Activated B cell treated with CpG ODN at 0.5 μM for 24 hours (primary cell): Measurements from ENCODE around the gene HOXC11. TPM values are rescaled to one million over a fixed set of nuclear protein-coding genes. Genes with fewer than 3 reads are reported as not detected.

ENCODE experiments used
- ATAC-seq: fragments of 200-7000 bp; cut with Tn5 transposase; one replicate; pipeline ENCODE4 v1.10.0; 2021; ENCODE audit warnings: low read depth, mild to moderate bottlenecking, moderate library complexity
- CTCF ChIA-PET: fragments of 350-600 bp; sonication (Branson Sonifier 250); formaldehyde crosslinking; loops from one replicate; lab custom pipeline; 2021; ENCODE audit warnings: antibody characterized with exemption; lab: Charles Lee
- POLR2A ChIA-PET: fragments of 350-600 bp; sonication (Branson Sonifier 250); formaldehyde crosslinking; loops from one replicate; lab custom pipeline; 2021; ENCODE audit warnings: antibody characterized with exemption; lab: Charles Lee
- DNase-seq: peaks from one replicate; pipeline ENCODE4 v3.0.0; 2022
- H3K27ac Mint-ChIP-seq: one replicate; pipeline ENCODE4 v1.8.0; 2020; ENCODE audit warnings: mixed read lengths
- H3K27me3 Mint-ChIP-seq: one replicate; pipeline ENCODE4 v1.8.0; 2021; ENCODE audit warnings: mixed read lengths
- H3K36me3 Mint-ChIP-seq: one replicate; pipeline ENCODE4 v1.8.0; 2021; ENCODE audit warnings: low read depth, mixed read lengths
- H3K4me1 Mint-ChIP-seq: one replicate; pipeline ENCODE4 v1.8.0; 2021; ENCODE audit warnings: mixed read lengths
- H3K4me3 Mint-ChIP-seq: one replicate; pipeline ENCODE4 v1.8.0; 2020; ENCODE audit warnings: mild to moderate bottlenecking, mixed read lengths
- H3K9me3 Mint-ChIP-seq: one replicate; pipeline ENCODE4 v1.8.0; 2020; ENCODE audit warnings: mixed read lengths
- CTCF ChIP-seq: fragments of 200-600 bp; IDR thresholded peaks from one replicate; pipeline ENCODE4 v1.8.0; 2022; ENCODE audit warnings: antibody characterized with exemption, mild to moderate bottlenecking
- intact Hi-C: fragments of 100-400 bp; cut with micrococcal nuclease; formaldehyde crosslinking; loops from one replicate; pipeline ENCODE4 v1.15.1; 2024
- total RNA-seq: library from RNA; stranded (reverse); gene quantifications from 2 replicates; pipeline ENCODE4 v1.2.3, GENCODE V29; 2022

Gene HOXC11
- total RNA-seq, 1 donor from 2014 or later = not detected

GRCh38 chr12:53980802-53981496, 8.0 kb downstream of the HOXC11 start:
- POLR2A ChIA-PET = no interaction called here
- intact Hi-C loops = no loop called here
- Mint-ChIP-seq H3K27me3 (peaks cover 79% of the 10 kb centered on the region), H3K27ac (no peak overlapping the region), H3K36me3 (no peaks in the 10 kb centered on the region), H3K4me1 (peaks cover 11% of the 10 kb centered on the region), H3K4me3 (no peak overlapping the region), H3K9me3 (no peaks in the 10 kb centered on the region)
- no peak for DNase-seq
- no peak for TF ChIP-seq CTCF
- ATAC-seq = no peak
- CTCF ChIA-PET = no interaction called here

GRCh38 chr12:53981634-53982565, 9.0 kb downstream of the HOXC11 start:
- Mint-ChIP-seq H3K36me3 (no peaks in the 10 kb centered on the region), H3K4me3 (no peak overlapping the region), H3K27me3 (peaks cover 82% of the 10 kb centered on the region), H3K9me3 (no peaks in the 10 kb centered on the region), H3K4me1 (peaks cover 17% of the 10 kb centered on the region), H3K27ac (no peak overlapping the region)
- no peak for TF ChIP-seq CTCF
- DNase-seq = no peak
- ChIA-PET POLR2A (no interaction called here), CTCF (no interaction called here)
- intact Hi-C loops = no loop called here
- ATAC-seq = no peak

GRCh38 chr12:53982648-53983567, 10.0 kb downstream of the HOXC11 start:
- peaks cover 85% of the 10 kb centered on the region for H3K27me3 Mint-ChIP-seq
- H3K9me3 Mint-ChIP-seq = no peaks in the 10 kb centered on the region
- ATAC-seq = no peak
- H3K27ac Mint-ChIP-seq = peak overlapping the region; percentile 35
- no peaks in the 10 kb centered on the region for H3K36me3 Mint-ChIP-seq
- ChIA-PET CTCF (no interaction called here), POLR2A (no interaction called here)
- intact Hi-C loops = no loop called here
- H3K4me3 Mint-ChIP-seq = no peak overlapping the region
- peaks cover 17% of the 10 kb centered on the region for H3K4me1 Mint-ChIP-seq
- no peak for TF ChIP-seq CTCF
- no peak for DNase-seq

DNA sequence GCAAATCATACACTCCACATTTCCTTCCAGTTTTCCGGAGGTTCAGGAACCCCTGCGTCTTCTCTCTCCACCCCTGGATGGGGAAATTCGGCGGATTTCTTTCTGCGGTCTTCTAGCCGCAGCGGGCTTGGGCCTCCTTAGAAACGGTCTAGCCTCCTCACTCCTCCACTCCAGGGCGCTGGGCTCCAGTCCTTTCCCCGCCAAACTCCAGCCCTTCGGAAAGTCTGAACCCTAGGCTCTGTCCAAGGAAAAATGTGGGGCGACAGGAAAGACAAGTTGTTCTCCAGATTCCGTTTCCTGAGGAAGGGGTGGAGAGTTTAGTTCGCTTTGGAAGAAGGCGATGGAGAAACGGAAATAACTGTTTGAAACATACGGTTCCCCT, 10.6 kb downstream of the HOXC11 start:
- H3K27ac Mint-ChIP-seq = peak overlapping the region; percentile 35
- ChIA-PET POLR2A (interaction anchor here (0.9 kb wide), 1 partner anchor 70 kb away, joined by 6 read pairs; the partner anchor contains the start of gene HOXC4), CTCF (no interaction called here)
- DNase-seq (no peak), ATAC-seq (no peak)
- TF ChIP-seq CTCF = no peak
- intact Hi-C loops = no loop called here
- peaks cover 86% of the 10 kb centered on the region for H3K27me3 Mint-ChIP-seq
- no peaks in the 10 kb centered on the region for H3K9me3 Mint-ChIP-seq
- H3K4me1 Mint-ChIP-seq = peaks cover 17% of the 10 kb centered on the region
- no peak overlapping the region for H3K4me3 Mint-ChIP-seq
- H3K36me3 Mint-ChIP-seq = no peaks in the 10 kb centered on the region
